Coronary artery (tissue), 2 donors: Measurements from ENCODE around the gene GRIN2D.

ENCODE experiments used
- DNase-seq: peaks from one replicate; pipeline ENCODE4 v3.0.0-alpha.2; 2017; ENCODE audit warnings: low spot score
- H3K27ac ChIP-seq, 2 donors: fragments of 200-600 bp; sonication (generic); one replicate each; pipeline ENCODE4 v1.5.1; 2016 to 2019
- H3K4me3 ChIP-seq: fragments of 200-600 bp; sonication (generic); 2 replicates; pipeline ENCODE4 v1.5.1; 2016; ENCODE audit warnings: mild to moderate bottlenecking, moderate library complexity
- CTCF ChIP-seq: fragments of 200-600 bp; sonication (generic); IDR thresholded peaks from one replicate; pipeline ENCODE4 v1.5.1; 2019; ENCODE audit warnings: antibody characterized with exemption

Gene GRIN2D

DNA sequence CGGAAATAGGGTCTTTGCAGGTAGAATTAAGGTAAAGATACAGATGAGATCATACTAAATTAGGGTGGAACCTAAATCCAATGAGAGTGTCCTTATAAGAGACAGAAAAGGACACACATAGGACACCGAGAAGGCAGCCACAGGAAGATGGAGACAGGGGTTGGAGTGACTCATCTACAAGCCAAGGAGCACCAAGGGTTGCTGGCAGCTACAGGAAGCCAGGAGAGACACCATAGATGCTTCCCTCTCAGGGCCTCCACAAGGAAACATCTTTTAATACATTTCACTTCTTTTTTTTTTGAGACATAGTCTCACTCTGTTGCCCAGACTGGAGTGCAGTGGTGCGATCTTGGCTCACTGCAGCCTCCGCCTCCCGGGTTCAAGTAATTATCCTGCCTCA lies 39.8 kb upstream of the GRIN2D start:
- Histone ChIP-seq H3K27ac (no peak overlapping the region), H3K4me3 (no peak overlapping the region)
- no peak for TF ChIP-seq CTCF
- DNase-seq = no peak

DNA sequence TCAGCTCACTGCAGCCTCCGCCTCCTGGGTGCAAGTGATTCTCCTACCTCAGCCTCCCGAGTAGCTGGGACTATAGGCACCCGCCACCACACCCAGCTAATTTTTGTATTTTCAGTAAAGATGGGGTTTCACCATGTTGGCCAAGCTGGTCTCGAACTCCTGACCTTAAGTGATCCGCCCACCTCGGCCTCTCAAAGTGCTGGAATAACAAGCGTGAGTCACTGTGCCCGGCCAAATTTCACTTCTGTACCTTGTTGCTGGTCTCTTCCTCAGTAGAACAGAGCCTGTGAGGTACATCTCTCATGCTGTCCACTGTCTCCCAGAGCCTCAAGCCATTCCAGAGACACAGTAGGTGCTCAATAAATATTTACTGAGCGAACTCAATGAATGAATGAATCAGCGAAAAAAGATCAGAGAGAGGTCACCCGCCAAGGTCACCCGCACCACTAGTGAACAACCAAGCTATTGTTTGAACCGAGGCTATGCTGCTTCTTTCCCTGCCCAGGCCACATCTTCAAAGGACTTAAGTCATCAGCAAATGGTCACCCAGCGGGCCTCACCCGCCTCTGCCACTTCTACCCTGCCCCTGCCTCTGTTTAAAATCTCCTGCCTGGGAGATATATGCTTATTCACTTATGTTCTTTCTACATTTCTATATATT lies 39.0 kb upstream of the GRIN2D start:
- Histone ChIP-seq H3K4me3 (no peak overlapping the region), H3K27ac (no peak overlapping the region)
- TF ChIP-seq CTCF = no peak
- no peak for DNase-seq

- no peak overlapping the region for H3K27ac ChIP-seq
- TF ChIP-seq CTCF = no peak
- no peak for DNase-seq
- H3K4me3 ChIP-seq = no peak overlapping the region
Observed at GRCh38 chr19:48355365-48355954, 38.0 kb upstream of the GRIN2D start.

DNA sequence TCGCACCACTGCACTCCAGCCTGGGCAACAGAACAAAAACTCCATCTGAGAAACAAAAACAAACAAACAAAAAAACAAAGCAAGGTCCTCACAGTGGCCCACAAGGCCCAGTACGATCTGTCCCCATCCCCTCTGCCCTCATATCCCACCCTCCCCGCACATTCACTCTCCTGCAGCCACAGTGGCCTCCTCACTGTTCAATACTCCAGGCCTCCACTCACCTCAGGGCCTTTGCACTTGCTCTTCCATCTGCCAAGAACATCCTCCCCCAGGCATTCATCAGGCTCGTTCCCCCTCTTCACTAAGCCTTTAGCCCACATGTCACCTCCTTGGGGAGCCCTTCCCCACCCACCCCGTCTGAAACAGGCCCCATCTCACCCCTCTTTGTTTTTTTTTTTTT lies 34.3 kb upstream of the GRIN2D start:
- no peak for DNase-seq
- no peak for TF ChIP-seq CTCF
- Histone ChIP-seq H3K27ac (no peak overlapping the region), H3K4me3 (no peak overlapping the region)

GRCh38 chr19:48361912-48362311 lies 31.6 kb upstream of the GRIN2D start:
- Histone ChIP-seq H3K4me3 (no peak overlapping the region), H3K27ac (no peak overlapping the region)
- DNase-seq = no peak
- TF ChIP-seq CTCF = no peak

DNA sequence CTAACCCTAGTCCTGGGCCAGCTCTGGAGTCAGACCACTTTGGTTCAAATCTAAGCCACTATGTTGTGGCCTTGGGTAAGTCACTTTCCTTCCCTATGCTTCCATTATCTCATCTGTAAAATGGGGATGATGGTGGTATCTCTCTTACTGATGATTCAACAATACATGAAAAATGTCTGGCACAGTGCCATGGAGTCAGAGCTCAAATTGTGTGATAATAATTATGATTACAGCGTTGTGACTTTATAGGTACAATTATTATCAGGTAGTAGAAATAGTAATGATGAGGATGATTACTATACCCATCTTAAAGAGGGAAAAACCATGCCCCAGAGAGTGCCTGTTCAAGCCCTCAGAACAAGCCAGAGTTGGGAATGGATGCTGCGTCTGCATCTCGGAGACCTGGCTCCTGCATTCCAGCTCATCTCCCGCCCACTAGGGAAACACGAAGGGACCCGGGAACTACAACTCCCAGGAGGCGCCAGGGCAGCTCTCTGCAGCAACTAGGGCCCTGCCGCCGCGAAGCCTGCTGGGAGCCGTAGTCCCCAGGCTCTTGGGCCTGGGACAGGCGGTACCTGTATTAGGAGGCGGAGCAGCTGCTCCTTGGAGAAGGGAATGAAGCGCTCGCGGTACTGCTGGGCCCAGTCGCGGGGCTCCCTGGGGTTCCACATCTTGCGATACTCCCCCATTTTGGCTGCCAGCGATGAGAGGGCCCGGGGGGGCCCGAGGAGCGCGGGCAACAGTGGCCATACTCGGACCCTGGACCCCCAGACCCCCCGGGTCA lies 30.6 kb upstream of the GRIN2D start:
- peak; percentile 94 for DNase-seq
- Histone ChIP-seq H3K27ac (peak overlapping the region; percentile 89), H3K4me3 (peak overlapping the region; percentile 69)
- no peak for TF ChIP-seq CTCF

GRCh38 chr19:48363500-48363809 lies 30.0 kb upstream of the GRIN2D start:
- TF ChIP-seq CTCF = no peak
- Histone ChIP-seq H3K27ac (peak overlapping the region; percentile 89), H3K4me3 (peak overlapping the region; percentile 69)
- peak; percentile 88 for DNase-seq
